ENCODE data around the gene SPIN2B.

- TF ChIP-seq CTCF (IDR thresholded peaks at IDR 0.05; ENCODE audit: poor library complexity): no peak
- TF ChIP-seq EZH2 (IDR thresholded peaks at IDR 0.05; ENCODE audit: borderline replicate concordance): no peak
- TF ChIP-seq EZH2phosphoT487 (IDR thresholded peaks at IDR 0.05; ENCODE audit: low read depth, severe bottlenecking, unreplicated experiment): no peak
These were observed 17.3 kb upstream of the SPIN2B start for GRCh38 chrX:57138674-57139073.

Measured in hepatocyte (in vitro differentiated cells).